ENCODE measurements around the gene ZNF638.

The ZNF638 gene

DNA sequence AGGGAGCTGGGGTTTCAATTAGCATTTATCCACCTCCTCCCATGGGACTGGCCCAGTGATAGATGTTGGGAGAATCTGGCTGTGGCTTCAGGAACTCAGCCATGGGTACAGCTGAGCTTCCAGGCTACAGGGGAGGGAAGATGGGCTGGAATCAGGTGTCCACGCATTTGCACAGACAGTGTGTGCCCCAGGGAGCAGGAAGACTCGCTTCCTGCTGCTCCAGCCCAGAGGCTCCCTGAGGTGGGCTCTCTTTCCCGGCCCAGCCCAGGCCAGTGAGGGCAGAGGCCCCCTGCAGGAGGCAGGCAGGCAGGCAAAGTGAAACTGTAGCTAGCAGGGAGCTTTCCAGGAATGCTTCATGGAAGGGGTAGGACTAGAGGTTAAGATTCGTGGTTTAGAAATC, 150.5 kb downstream of the ZNF638 start:
- Histone ChIP-seq H3K27ac (ENCODE audit: extremely low read depth, low read depth, low read length) (no peak overlapping the region), H3K36me3 (ENCODE audit: control insufficient read depth in 2 of 2, insufficient read depth in 1 of 2, low read length in 2 of 2) (no peaks in the 10 kb centered on the region), H3K9me3 (ENCODE audit: control insufficient read depth, insufficient read depth, low read depth, low read length) (no peaks in the 10 kb centered on the region), H3K4me1 (ENCODE audit: control insufficient read depth, insufficient read depth, low read length) (no peaks in the 10 kb centered on the region), H3K4me3 (ENCODE audit: low read depth, low read length) (no peak overlapping the region)
- ChIA-PET CTCF (interaction anchor here (0.7 to 1.2 kb wide), 3 partner anchors 15 to 21 kb away, joined by 3 to 5 read pairs (median 5); no protein-coding TSS in a partner anchor), POLR2A (no interaction called here)
- TF ChIP-seq ZIC2 (tag by site-specific recombination; IDR thresholded peaks at IDR 0.05) (peak; percentile 68), ZNF335 (tag by site-specific recombination; conservative IDR thresholded peaks at IDR 0.05) (no peak)

DNA sequence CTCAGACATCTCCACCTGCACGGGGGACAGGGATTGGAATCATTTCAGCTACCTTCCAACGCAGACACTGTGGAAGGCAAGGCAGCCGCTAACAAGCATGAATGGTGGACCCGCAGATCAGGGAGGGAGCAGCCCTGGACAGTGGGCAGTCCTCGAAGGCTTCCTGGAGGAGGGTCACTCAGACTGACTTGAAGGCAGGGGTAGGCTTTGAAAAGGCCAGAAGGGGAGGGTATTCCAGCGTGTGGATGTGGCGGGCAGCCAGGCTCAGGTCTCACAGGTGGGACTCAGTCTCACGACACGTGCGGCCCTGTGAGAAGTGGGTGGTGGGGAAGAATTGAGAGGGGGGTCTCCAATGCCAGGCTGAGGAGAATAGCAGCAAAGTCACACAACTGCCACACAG, 151.7 kb downstream of the ZNF638 start:
- H3K36me3 ChIP-seq (ENCODE audit: control insufficient read depth in 2 of 2, insufficient read depth in 1 of 2, low read length in 2 of 2): no peaks in the 10 kb centered on the region
- ChIA-PET POLR2A (no interaction called here), CTCF (interaction anchor here (1.1 kb wide), 1 partner anchor 16 kb away, joined by 5 read pairs; no protein-coding TSS in a partner anchor)
- no peaks in the 10 kb centered on the region for H3K9me3 ChIP-seq (ENCODE audit: control insufficient read depth, insufficient read depth, low read depth, low read length)
- no peaks in the 10 kb centered on the region for H3K4me1 ChIP-seq (ENCODE audit: control insufficient read depth, insufficient read depth, low read length)
- no peak overlapping the region for H3K4me3 ChIP-seq (ENCODE audit: low read depth, low read length)
- no peak overlapping the region for H3K27ac ChIP-seq (ENCODE audit: extremely low read depth, low read depth, low read length)
- no peak for TF ChIP-seq ZBTB8A (tag by site-specific recombination; IDR thresholded peaks at IDR 0.05)
- no peak for TF ChIP-seq ZNF473 (tag by site-specific recombination; IDR thresholded peaks at IDR 0.05)
- TF ChIP-seq OVOL3 (tag by site-specific recombination; IDR thresholded peaks at IDR 0.05): no peak

- Histone ChIP-seq H3K36me3 (ENCODE audit: control insufficient read depth in 2 of 2, insufficient read depth in 1 of 2, low read length in 2 of 2) (no peaks in the 10 kb centered on the region), H3K4me1 (ENCODE audit: control insufficient read depth, insufficient read depth, low read length) (no peaks in the 10 kb centered on the region), H3K27ac (ENCODE audit: extremely low read depth, low read depth, low read length) (no peak overlapping the region), H3K4me3 (ENCODE audit: low read depth, low read length) (no peak overlapping the region), H3K9me3 (ENCODE audit: control insufficient read depth, insufficient read depth, low read depth, low read length) (no peaks in the 10 kb centered on the region)
- no peak for TF ChIP-seq ZNF664 (tag by site-specific recombination; IDR thresholded peaks at IDR 0.05)
- no peak for TF ChIP-seq RBAK (tag by site-specific recombination; IDR thresholded peaks at IDR 0.05)
- TF ChIP-seq ZNF768 (tag by site-specific recombination; IDR thresholded peaks at IDR 0.05): no peak
- TF ChIP-seq, protein P1, sequence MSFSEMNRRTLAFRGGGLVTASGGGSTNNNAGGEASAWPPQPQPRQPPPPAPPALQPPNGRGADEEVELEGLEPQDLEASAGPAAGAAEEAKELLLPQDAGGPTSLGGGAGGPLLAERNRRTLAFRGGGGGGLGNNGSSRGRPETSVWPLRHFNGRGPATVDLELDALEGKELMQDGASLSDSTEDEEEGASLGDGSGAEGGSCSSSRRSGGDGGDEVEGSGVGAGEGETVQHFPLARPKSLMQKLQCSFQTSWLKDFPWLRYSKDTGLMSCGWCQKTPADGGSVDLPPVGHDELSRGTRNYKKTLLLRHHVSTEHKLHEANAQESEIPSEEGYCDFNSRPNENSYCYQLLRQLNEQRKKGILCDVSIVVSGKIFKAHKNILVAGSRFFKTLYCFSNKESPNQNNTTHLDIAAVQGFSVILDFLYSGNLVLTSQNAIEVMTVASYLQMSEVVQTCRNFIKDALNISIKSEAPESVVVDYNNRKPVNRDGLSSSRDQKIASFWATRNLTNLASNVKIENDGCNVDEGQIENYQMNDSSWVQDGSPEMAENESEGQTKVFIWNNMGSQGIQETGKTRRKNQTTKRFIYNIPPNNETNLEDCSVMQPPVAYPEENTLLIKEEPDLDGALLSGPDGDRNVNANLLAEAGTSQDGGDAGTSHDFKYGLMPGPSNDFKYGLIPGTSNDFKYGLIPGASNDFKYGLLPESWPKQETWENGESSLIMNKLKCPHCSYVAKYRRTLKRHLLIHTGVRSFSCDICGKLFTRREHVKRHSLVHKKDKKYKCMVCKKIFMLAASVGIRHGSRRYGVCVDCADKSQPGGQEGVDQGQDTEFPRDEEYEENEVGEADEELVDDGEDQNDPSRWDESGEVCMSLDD (tag by site-specific recombination; IDR thresholded peaks at IDR 0.05): no peak
- TF ChIP-seq ZNF391 (tag by site-specific recombination; IDR thresholded peaks at IDR 0.05; ENCODE audit: borderline replicate concordance, low read depth): no peak
- TF ChIP-seq PBX3 (CRISPR knock-in tag; IDR thresholded peaks at IDR 0.05): no peak
- TF ChIP-seq OVOL3 (tag by site-specific recombination; IDR thresholded peaks at IDR 0.05): no peak
- TF ChIP-seq ZNF843 (tag by site-specific recombination; IDR thresholded peaks at IDR 0.05): no peak
- no peak for TF ChIP-seq ZNF747 (tag by site-specific recombination; IDR thresholded peaks at IDR 0.05)
- no peak for TF ChIP-seq PRDM6 (tag by site-specific recombination; IDR thresholded peaks at IDR 0.05)
- no peak for TF ChIP-seq ZNF692 (tag by site-specific recombination; IDR thresholded peaks at IDR 0.05)
- TF ChIP-seq ZNF2 (tag by site-specific recombination; IDR thresholded peaks at IDR 0.05): no peak
- no peak for TF ChIP-seq ZNF707 (tag by site-specific recombination; IDR thresholded peaks at IDR 0.05)
- CTCF ChIA-PET: no interaction called here
- POLR2A ChIA-PET: no interaction called here
Observed at GRCh38 chr2:71484354-71484753, 152.8 kb downstream of the ZNF638 start.
